Esophagus squamous epithelium (tissue), 5 donors: Measurements from ENCODE around the gene AIFM3. TPM values are rescaled to one million over a fixed set of nuclear protein-coding genes. Genes with fewer than 3 reads are reported as not detected.
"Not testable (repeated sequence)": the region's sequence is repeated elsewhere in the genome, so short reads cannot be mapped to it uniquely, and the experiment has no call there.

Source experiments
- DNase-seq: peaks from one replicate; lab custom pipeline; 2025; lab: John Stamatoyannopoulos, UW
- H3K27ac ChIP-seq, 4 donors: fragments of 200-600 bp; sonication (generic); one replicate each; pipeline ENCODE4 v1.5.1; 2016 to 2019; ENCODE audit warnings: mild to moderate bottlenecking in 1 of 4
- H3K27me3 ChIP-seq, 4 donors: fragments of 200-600 bp; sonication (generic); 1 replicate in 3 of 4; 2 replicates in 1 of 4; pipeline versions ENCODE4 v1.5.1 to v1.6.0; 2017 to 2021; ENCODE audit warnings: antibody characterized with exemption in 1 of 4
- H3K36me3 ChIP-seq, 3 donors: fragments of 200-600 bp; sonication (generic); one replicate each; pipeline ENCODE4 v1.5.1; 2016 to 2019
- H3K4me1 ChIP-seq, 3 donors: fragments of 200-600 bp; sonication (generic); one replicate each; pipeline ENCODE4 v1.5.1; 2017 to 2019
- H3K4me3 ChIP-seq, 4 donors: fragments of 200-600 bp; sonication (generic); 1 replicate in 3 of 4; 2 replicates in 1 of 4; pipeline ENCODE4 v1.5.1; 2016 to 2019; ENCODE audit warnings: mild to moderate bottlenecking in 2 of 4, moderate library complexity in 1 of 4
- H3K9me3 ChIP-seq, 3 donors: fragments of 200-600 bp; sonication (generic); one replicate each; pipeline ENCODE4 v1.5.1; 2016 to 2019
- CTCF ChIP-seq, 6 experiments: fragments of 450-650 bp in 4 of 6; fragments of 200-600 bp in 2 of 6; sonication (generic) in 2 of 6; IDR thresholded peaks; one replicate each; pipeline ENCODE4 v1.5.1; 2016 to 2019; ENCODE audit warnings: antibody characterized with exemption in 6 of 6, mild to moderate bottlenecking in 4 of 6, moderate library complexity in 4 of 6
- POLR2A ChIP-seq, 4 donors: fragments of 450-650 bp; IDR thresholded peaks; one replicate each; pipeline ENCODE4 v1.6.1; 2017; ENCODE audit warnings: antibody characterized with exemption in 4 of 4, mild to moderate bottlenecking in 4 of 4, moderate library complexity in 3 of 4
- WGBS, 2 donors: methylation state at CpG; one replicate each; pipeline ENCODE4 v1.1.5; 2018; 5-methylcytosine and 5-hydroxymethylcytosine counted together
- intact Hi-C: fragments of 100-400 bp; cut with DNase I; formaldehyde crosslinking; loops from one replicate; pipeline ENCODE4 v1.15.0; 2022
- total RNA-seq, 4 donors: library from RNA; depleted of rRNA; stranded (reverse); fragments of >200 nt; gene quantifications; one replicate each; pipeline ENCODE4 v1.1.0, GENCODE V29; 2016
- donor health status: DM: yes; HTN: yes; CAD: no.

The AIFM3 gene
- total RNA-seq, 4 donors from 2014 or later = 0.30 to 1.9 (median 0.94) TPM

GRCh38 chr22:21000987-21001600 lies 34.0 kb downstream of the AIFM3 start:
- Histone ChIP-seq H3K27me3 (no peaks in the 10 kb centered on the region), H3K4me1 (peaks cover 18 to 48% (median 29%) of the 10 kb centered on the region in 3 donors), H3K27ac (peak overlapping the region; percentile 99 to 100 (median 100)), H3K36me3 (peaks cover 12 to 45% (median 23%) of the 10 kb centered on the region in 3 donors), H3K4me3 (peak overlapping the region; percentile 80 to 93 (median 84)), H3K9me3 (no peaks in the 10 kb centered on the region)
- DNase-seq = no peak
- no CpG with 5 or more reads among the region's 26 CpGs for WGBS, 2 donors
- intact Hi-C loops = no loop called here
- TF ChIP-seq POLR2A (IDR thresholded peaks at IDR 0.05) (no peak), CTCF (IDR thresholded peaks at IDR 0.05) (no peak)

- WGBS, 2 donors = 0% methylated on average over 26 of the region's 83 CpGs; no CpG with 5 or more reads in 1 of the 2 donors
- H3K27ac ChIP-seq = peak within 1 kb of the TSS; percentile 99 to 100 (median 100)
- no peaks in the 10 kb centered on the region for H3K9me3 ChIP-seq
- peaks cover 18 to 48% (median 29%) of the 10 kb centered on the region in 3 donors for H3K4me1 ChIP-seq
- intact Hi-C loops = no loop called here
- H3K36me3 ChIP-seq = peaks cover 10 to 38% (median 22%) of the 10 kb centered on the region in 3 donors
- peak within 1 kb of the TSS; percentile 80 to 93 (median 84) for H3K4me3 ChIP-seq
- TF ChIP-seq POLR2A (IDR thresholded peaks at IDR 0.05) (peak in 3 of 4 donors; percentile 44 to 85 (median 84)), CTCF (IDR thresholded peaks at IDR 0.05) (peak in 1 of 6 experiments; percentile 11)
- H3K27me3 ChIP-seq = no peaks in the 10 kb centered on the region
- DNase-seq = peak; percentile 87
These were observed 34.7 kb downstream of the AIFM3 start, which contains the start of gene THAP7 for GRCh38 chr22:21001601-21002325. THAP7 (minus strand) TSS chr22:21002118; CDS start chr22:21001911, 207 bp downstream.

- Histone ChIP-seq H3K36me3 (peaks cover 8 to 18% (median 10%) of the 10 kb centered on the region in 3 donors), H3K4me3 (no peak overlapping the region), H3K27me3 (no peaks in the 10 kb centered on the region), H3K4me1 (peaks cover 18 to 42% (median 29%) of the 10 kb centered on the region in 3 donors), H3K9me3 (no peaks in the 10 kb centered on the region), H3K27ac (peak overlapping the region in 2 of 4 donors; percentile 44 to 100)
- 67 to 71% methylated on average over 4 of the region's 4 CpGs for WGBS, 2 donors
- DNase-seq = no peak
- intact Hi-C loops = no loop called here
- TF ChIP-seq POLR2A (IDR thresholded peaks at IDR 0.05) (no peak), CTCF (IDR thresholded peaks at IDR 0.05) (no peak)
These were observed 36.7 kb downstream of the AIFM3 start for GRCh38 chr22:21003782-21004181.

- intact Hi-C loops, H3K4me3 ChIP-seq, DNase-seq, H3K27me3 ChIP-seq, H3K27ac ChIP-seq, H3K9me3 ChIP-seq, H3K36me3 ChIP-seq: not testable (repeated sequence)
- 83 to 94% methylated on average over 2 to 6 of the region's 13 CpGs for WGBS, 2 donors
- H3K4me1 ChIP-seq = peaks cover 7 to 12% (median 8%) of the 10 kb centered on the region in 3 donors
These were observed 42.2 kb downstream of the AIFM3 start for GRCh38 chr22:21009208-21009607.

DNA sequence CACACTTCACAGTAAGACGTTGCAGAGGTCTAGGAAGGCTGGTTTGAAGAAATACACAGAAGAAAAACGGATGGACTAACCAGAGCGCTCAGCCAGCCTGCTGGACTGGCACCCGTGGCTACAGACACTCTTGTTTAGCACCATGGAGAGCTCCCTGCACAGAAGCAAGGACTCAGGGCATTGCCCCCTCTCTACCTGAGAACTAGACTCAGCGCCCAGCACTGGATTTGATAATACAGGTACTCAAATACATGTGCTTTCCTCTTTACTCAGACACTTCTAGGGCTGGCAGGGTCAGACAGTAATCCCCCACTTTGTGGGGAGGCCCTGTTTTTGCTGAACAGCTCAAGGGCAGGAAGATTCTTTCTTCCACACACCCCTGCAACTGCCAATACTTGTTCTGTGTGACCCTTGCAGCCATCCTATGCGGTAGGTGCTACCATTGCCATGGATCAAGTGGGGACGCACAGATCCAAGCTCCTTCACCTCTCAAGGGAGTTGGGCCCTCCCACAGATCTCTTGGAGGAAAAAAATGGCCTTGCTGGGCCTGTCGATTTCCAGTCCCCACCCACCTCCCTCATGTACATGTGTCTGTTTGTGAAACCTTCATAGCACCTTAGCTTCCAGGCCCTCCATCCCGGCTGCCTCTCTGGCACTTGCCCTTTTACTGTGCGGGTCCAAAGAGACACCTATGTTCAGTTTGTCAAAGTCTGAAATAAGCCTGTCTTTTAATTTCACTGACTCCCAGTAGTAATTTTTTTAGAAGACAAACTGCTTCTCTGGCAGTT lies 42.8 kb downstream of the AIFM3 start:
- Histone ChIP-seq H3K36me3 (no peaks in the 10 kb centered on the region), H3K27ac (no peak overlapping the region), H3K27me3 (no peaks in the 10 kb centered on the region), H3K4me3 (no peak overlapping the region), H3K9me3 (no peaks in the 10 kb centered on the region), H3K4me1 (peaks cover 13 to 18% (median 15%) of the 10 kb centered on the region in 3 donors)
- TF ChIP-seq POLR2A (IDR thresholded peaks at IDR 0.05) = no peak
- no peak for TF ChIP-seq CTCF (IDR thresholded peaks at IDR 0.05)
- DNase-seq = no peak
- 51 to 61% methylated on average over 10 of the region's 10 CpGs for WGBS, 2 donors
- intact Hi-C loops = no loop called here
